NCI-H187 (cell line): ENCODE measurements around the gene TCEA3.

Source experiments
- DNase-seq, 2 experiments: peaks; one replicate each; lab custom pipeline; 2025; lab: John Stamatoyannopoulos, UW

The TCEA3 gene

DNA sequence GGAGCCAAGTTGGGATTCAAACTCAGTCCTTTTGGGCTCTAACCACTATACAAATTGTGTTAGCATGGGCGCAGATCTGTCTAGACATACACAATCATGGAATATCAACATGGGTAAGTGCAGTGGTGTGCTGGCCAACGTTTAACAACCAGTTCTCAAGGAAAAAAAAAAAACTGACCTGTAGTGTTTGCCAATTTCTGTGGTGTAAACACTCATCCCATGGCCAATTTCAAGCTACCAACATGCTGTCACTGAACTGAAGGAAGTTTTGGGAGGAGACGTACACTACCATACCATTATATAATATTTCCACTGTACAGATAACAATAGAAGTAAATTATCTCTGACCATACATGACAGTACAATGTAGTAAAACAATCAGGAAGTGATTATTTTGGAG lies 3.2 kb downstream of the TCEA3 start:
- no peak for DNase-seq

- DNase-seq: no peak
Measured at GRCh38 chr1:23420778-23421177, 3.8 kb downstream of the TCEA3 start.

DNA sequence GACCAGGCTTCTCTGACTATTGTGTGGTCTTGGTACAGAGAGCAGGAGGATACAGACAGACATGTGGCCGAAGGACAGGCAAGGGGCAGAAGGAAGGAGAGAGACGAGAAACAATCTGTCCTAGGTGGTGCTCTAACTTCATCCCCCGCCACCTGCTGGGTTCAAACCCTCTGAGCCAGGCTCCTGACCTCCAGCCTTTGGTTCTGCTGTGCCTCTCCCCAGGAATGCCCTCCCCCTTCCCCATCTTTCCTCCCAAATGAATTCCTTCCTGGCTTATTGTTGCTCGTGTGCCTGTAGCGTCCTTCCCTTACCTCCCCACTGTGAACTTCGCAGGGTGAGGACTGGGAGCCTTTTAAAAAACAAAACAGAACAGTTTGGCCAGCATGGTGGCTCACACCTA lies 5.4 kb downstream of the TCEA3 start:
- no peak for DNase-seq

DNA sequence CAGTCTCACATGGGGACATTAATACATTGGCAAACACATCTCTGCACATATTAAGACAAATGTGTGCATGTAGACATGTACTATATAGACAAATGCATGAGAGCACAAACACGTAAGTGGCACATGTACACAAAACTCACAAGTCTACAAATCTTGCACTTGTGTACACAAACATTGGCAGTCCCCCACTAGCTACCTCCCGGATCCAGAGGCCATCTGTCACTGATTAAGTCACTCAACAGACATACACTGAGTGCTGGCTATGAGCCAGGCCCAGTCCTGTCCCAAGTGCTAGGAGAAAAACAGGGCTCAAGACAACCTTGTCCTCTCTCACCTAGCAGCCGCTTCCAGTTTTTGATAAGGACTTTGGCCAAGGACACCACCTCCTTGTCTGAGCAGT lies 7.0 kb downstream of the TCEA3 start:
- no peak for DNase-seq

DNA sequence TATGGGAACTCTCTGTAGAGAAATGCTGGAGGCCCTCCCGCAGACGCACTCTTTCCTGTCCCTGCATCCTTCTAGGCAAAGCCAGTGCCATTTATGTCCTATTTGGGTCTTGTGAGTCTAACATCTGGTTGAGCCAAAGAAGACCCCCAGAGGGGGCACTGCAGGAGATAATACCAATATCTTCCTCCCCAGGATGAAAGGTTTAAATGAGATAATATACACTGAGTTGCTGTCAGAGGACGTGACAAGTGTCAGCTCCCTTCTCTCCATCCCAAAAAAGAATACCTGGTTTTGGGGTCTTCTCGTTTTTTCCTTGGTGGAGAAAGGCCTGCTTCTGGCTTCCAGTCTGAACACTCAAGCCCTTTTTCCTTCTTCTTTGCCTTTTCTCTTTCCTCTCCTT lies 7.6 kb downstream of the TCEA3 start:
- no peak for DNase-seq

GRCh38 chr1:23408797-23409290 lies 15.7 kb downstream of the TCEA3 start:
- DNase-seq: no peak

DNA sequence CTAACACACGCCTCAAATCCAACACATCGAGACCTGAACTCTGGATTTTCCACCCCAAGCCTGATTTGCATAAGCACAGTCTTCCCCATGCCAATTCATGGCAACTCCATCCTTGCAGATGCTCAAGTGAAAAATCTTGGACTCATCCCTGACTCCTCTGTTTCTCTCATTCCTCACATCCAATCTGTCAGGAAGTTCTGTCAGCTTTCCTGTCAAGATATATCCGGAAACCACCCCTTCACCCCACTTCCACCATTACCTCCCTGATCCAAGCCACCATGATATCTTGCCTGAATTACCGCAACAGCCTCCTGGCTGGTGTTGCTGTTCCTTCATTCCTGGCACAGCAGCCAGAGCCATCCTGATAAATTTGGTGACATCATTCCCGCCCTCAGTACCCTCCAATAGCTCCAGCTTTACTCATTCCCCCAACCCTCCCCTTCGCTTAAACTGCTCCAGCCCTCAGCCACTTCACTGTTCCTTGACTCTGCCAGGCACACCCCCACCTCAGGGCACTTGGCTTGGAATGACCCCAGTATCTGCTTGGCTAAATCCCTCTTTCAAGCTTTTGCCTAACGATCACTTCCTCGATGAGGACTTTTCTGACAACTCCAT lies 17.4 kb downstream of the TCEA3 start:
- DNase-seq: no peak

- no peak for DNase-seq
Measured at GRCh38 chr1:23405946-23406345, 18.6 kb downstream of the TCEA3 start.

DNA sequence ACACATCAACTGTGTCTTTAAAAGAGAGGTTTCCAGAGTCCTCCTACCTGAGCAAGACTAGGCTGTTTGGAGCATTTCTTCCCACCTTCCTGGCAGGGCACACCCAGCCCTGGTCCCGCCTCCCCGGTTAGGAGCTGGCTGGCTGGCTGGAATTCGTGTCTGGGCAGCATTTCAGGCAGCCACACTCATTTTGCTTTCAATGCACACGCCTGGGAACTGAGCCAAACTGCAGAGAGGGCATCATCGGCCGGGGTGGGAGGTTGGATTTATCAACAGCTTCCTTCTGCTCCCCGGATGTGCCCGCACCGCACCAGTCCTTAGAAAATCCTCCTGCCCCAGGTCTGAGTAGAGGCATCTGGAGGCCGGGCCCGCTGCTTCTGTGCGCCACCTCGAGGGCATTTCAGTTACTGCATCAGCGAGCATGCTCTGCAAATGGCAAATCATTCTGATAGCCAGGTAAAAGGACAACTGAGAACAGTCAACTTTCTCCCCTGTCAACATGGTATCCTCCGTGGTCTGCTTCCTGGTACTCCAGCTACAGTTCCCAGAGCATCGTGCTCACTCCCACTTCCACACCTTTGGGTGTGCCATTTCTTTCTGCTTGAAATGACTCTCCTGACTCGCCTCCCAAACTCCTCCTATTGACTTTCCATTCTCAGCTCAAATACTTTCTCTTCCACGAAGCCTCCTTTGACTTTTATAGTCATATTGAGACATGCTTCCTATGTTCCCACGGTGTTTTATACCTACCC lies 20.6 kb downstream of the TCEA3 start:
- peak; percentile 57 to 75 for DNase-seq

GRCh38 chr1:23403355-23403734 lies 21.2 kb downstream of the TCEA3 start:
- DNase-seq: no peak

DNA sequence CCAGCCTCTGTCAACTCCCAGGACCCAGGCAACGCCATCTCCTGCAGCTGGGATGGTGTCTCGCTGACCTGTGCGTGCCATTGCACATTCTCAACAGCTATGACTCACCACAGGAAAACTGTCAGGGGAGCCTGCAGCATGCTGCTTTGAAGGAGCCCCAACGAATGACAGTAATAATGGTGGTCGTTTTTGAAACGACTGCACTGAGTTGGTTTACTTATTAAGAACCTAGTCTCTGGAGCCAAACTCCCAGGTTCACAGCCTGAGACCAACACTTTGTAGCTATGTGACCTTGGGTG lies 21.6 kb downstream of the TCEA3 start:
- DNase-seq: no peak

DNA sequence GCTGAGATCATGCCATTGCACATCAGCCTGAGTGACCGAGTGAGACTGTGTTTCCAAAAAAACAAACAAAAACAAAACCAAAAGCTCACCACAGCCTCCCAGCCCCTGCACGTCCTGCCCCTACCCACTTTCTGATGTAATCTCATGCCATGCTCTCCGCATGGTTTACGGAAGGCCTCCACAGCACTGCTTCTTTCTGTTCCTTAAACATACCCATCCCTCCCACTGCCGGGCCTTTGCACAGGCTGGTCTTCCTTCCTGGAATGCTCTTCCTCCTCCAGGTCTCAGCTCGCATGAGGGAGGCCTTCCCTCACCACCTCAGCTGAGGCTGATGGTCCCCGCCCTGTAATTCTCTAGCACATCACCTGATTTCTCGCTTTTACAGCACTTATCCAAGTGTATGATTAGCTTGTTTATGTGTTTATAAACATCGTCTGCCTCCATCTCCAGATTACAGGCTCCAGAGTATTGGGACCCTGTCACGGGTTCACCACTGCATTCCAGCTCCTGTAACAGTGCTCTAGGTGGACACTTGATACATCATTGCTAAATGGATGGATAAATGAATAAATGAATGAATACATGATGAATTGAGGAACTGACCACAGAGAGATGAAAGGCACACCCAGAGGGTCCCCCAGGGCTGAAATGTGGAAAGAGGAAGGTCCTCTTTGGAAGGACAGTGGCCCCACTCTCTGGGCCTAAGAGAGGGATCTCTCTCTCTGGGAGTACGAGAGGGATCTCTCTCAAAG lies 22.1 kb downstream of the TCEA3 start:
- DNase-seq: no peak

GRCh38 chr1:23401313-23401712 lies 23.2 kb downstream of the TCEA3 start:
- no peak for DNase-seq

DNA sequence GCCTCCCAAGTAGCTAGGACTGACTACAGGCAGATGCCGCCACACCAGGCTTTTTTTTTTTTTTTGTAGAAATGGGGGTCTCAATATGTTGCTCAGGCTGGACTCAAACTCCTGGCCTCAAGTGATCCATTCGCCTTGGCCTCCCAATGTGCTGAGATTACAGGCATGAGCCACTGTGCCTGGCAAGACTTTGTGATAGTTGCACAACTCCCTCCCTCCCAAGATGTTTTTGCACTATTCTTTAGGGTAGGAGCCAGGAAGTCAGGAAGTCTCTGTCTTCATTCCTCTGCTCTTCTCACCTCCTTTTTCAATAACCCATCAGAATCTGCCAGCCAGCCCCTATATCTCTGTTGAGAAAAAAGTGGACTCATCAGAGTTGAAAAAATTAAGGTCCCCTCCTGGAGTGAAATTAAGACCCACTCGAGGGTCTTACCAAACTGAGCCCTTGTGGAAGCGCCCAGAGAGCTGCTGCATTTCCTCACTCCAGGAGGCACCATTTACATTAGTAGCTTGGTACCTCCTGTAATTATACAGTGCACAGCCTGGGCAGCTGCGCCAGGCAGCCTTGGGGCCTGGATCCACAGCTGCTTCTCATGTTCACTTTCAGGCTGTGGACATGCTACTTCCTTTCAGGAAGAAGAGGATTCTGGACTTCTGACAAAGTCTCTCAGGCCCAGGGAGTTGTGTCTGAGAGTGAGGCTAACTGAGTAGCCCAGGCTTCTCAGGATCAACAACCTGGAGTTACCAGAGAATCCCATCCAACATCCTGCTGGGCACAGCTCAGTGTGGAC lies 24.0 kb downstream of the TCEA3 start:
- DNase-seq: no peak

GRCh38 chr1:23399229-23399628 lies 25.3 kb downstream of the TCEA3 start:
- DNase-seq: no peak

DNA sequence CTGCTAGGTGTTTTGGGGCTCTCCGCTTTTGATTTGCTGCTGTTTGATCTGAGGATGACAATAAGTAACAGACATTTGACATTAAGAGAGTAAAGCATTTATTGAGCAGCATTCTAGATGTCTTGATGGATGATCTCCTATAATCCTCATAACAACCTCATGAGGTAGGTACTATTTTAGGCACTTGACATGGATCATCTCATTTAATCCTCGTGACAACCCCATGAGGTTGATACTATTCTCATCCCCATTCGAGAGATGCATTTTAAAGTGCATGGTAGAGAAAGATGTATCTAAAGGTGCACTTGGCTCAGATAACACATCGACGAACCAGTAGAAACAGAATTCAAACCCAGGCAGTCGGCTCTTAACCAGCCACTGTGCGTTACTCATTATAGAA lies 26.6 kb downstream of the TCEA3 start:
- no peak for DNase-seq

DNA sequence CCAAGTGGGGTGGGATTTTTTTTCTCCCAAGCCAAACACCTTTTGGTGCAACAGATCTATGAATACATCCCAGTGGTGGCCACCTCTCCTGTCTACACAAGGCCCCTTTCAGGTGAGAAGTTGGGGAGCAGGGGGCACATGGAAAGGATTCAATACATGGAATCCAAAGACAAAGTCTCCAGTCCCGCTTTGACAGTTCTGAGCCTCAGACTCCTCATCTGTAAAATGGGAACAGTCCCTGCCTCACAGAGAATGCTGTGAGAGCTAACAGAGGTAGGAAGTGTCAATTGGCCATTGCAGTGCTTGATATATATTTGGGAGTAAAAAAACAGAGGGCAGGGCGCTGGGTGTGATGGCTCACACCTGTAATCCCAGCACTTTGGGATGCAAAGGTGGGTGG lies 28.2 kb downstream of the TCEA3 start:
- no peak for DNase-seq

- no peak for DNase-seq
Measured at GRCh38 chr1:23395849-23396248, 28.7 kb downstream of the TCEA3 start.

DNA sequence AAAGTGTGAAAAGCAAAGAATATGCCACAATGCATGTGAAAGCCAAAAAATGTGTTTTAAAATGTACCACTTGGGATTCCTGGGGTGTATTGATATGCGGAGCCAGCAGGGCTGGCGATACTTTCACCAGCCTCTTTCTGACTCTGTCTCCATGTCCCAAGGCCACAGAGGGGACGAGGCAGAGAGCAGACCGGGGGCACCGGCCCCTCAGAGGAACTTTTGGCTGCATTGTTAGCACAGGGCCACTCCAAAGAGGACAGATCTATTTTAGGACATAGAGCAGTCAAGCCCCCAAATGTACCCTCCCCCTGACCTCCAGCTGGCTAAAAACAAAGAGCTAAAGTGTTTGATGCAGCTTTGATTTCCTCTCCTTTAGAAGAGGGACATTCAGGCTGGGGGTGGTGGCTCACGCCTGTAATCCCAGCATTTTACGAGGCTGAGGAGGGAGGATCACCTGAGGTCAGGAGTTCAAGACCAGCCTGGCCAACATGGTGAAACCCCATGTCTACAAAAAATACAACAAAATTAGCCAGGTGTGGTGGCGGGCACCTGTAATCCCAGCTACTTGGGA lies 29.3 kb downstream of the TCEA3 start:
- DNase-seq: no peak

DNA sequence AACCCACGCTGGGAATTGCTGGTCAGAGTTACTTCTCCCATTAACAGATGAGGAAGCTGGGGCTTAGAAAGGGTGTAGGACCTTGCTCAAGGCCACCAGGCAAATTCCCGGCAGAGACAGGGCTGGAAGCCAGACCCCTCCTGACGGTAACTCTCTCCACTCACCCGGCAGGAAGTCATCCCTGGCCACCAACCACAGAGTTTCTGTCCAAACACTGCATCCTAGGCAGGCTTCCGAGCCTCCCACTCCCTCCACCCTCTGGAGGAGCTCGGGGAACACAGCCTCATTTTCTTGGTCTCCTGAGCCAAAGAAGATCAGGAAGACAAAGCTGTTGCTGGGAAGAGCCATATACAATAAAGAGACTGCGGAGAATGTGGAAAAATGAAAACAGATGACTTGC lies 29.9 kb downstream of the TCEA3 start:
- DNase-seq: no peak

DNA sequence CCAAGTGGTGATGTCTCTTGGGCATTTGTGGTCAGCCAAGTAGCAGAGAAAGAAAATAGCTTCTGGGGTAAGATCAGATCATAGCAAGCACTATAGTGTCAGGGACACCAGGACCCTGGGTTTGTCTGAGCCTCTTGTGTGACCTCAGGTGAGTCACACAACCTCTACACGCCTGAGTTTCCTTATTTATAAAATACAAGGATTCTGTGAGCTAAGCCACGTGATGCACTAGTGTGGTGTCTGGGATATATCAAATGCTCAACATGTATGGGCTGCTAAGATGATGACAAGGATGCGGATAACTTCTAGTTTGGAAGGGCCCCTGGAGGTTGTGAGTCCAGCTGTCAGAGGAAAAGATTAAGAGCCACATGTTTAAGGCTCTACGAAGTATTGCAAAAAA lies 30.4 kb downstream of the TCEA3 start:
- no peak for DNase-seq

- DNase-seq: no peak
Measured at GRCh38 chr1:23393706-23394105, 30.8 kb downstream of the TCEA3 start.
